Upper lobe of right lung (tissue), 1 donor: ENCODE data around the gene MACROD1. TPM values are rescaled to one million over a fixed set of nuclear protein-coding genes. Genes with fewer than 3 reads are reported as not detected.

Source experiments
- ATAC-seq: fragments of 200-7000 bp; cut with Tn5 transposase; one replicate; pipeline ENCODE4 v1.9.1; 2020; ENCODE audit warnings: mild to moderate bottlenecking, moderate library complexity
- DNase-seq: peaks from one replicate; pipeline ENCODE4 v3.0.0-alpha.2; 2020
- H3K27ac ChIP-seq: fragments of 200-600 bp; one replicate; pipeline ENCODE4 v1.8.0; 2022
- H3K27me3 ChIP-seq: fragments of 200-600 bp; one replicate; pipeline ENCODE4 v1.8.0; 2022; ENCODE audit warnings: mild to moderate bottlenecking
- H3K36me3 ChIP-seq: fragments of 200-600 bp; one replicate; pipeline ENCODE4 v1.8.0; 2022
- H3K4me1 ChIP-seq: fragments of 200-600 bp; one replicate; pipeline ENCODE4 v1.8.0; 2022
- H3K4me3 ChIP-seq: fragments of 200-600 bp; one replicate; pipeline ENCODE4 v1.8.0; 2022; ENCODE audit warnings: mild to moderate bottlenecking
- H3K9me3 ChIP-seq: fragments of 200-600 bp; one replicate; pipeline ENCODE4 v1.8.0; 2022
- CTCF ChIP-seq: fragments of 200-600 bp; IDR thresholded peaks from one replicate; pipeline ENCODE4 v1.8.0; 2022; ENCODE audit warnings: antibody characterized with exemption
- intact Hi-C: fragments of 100-400 bp; cut with DNase I; formaldehyde crosslinking; loops from one replicate; pipeline ENCODE4 v1.11.0; 2022
- total RNA-seq: library from RNA; stranded (reverse); fragmentation: NEBNext Ultra II Directional; extraction: Animal tissue kit (Norgen Biotek cat#: 25700); gene quantifications from one replicate; pipeline ENCODE4 v1.2.1, GENCODE V29; 2021
- donor health status: DM: no; HTN: yes; CAD: no; lungs with severe emphysema.

The MACROD1 gene
- total RNA-seq, 1 donor from 2014 or later = 15.8 TPM

DNA sequence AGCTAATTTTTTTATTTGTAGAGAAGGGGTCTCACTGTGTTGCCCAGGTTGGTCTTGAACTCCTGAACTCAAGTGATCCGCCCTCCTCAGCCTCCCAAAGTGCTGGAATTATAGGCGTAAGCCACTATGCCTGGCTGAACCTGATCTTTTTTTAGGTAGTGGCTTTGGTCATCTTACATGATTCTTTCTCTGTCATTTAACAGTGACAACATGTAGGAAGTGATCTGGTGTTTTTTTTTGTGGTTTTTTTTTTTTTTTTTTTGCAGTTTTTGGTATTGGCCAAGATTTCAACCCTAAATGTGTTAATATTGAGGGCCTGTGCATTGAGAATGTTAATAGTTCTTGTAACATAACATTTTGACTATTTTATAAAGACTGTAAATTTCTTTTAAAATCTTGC lies 32.6 kb upstream of the MACROD1 start:
- no peaks in the 10 kb centered on the region for H3K9me3 ChIP-seq
- no peaks in the 10 kb centered on the region for H3K27me3 ChIP-seq
- DNase-seq (no peak), ATAC-seq (no peak)
- H3K4me3 ChIP-seq = no peak overlapping the region
- H3K36me3 ChIP-seq = peaks cover 100% of the 10 kb centered on the region
- TF ChIP-seq CTCF = no peak
- no peak overlapping the region for H3K27ac ChIP-seq
- no peaks in the 10 kb centered on the region for H3K4me1 ChIP-seq
- intact Hi-C loops = no loop called here

- Histone ChIP-seq H3K27me3 (no peaks in the 10 kb centered on the region), H3K4me3 (no peak overlapping the region), H3K36me3 (peaks cover 93% of the 10 kb centered on the region), H3K27ac (no peak overlapping the region), H3K4me1 (no peaks in the 10 kb centered on the region), H3K9me3 (no peaks in the 10 kb centered on the region)
- ATAC-seq (no peak), DNase-seq (no peak)
- TF ChIP-seq CTCF = no peak
- intact Hi-C loops = no loop called here
These were observed 30.7 kb upstream of the MACROD1 start for GRCh38 chr11:64196626-64197025.

DNA sequence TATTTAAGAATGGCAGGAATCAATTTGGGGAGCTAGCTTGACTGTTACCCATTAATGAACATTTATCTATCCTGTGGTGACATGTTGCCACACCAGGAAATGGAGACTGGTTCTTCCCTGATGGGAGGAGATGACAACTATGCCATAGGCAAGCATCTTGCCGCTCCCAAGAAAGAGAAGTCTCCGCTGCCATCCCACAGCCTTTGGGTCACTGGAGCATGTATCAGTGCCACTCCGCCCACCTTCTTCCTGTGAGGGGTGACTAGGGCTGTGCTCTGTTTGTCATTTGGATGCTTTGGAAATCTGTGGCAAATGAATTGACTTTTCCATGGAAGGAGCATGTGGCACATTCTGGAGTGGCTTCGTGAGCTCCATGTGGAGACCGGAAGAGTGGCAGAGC lies 26.5 kb upstream of the MACROD1 start:
- DNase-seq = no peak
- peak; percentile 92 for ATAC-seq
- Histone ChIP-seq H3K36me3 (peaks cover 62% of the 10 kb centered on the region), H3K27ac (no peak overlapping the region), H3K4me1 (peaks cover 10% of the 10 kb centered on the region), H3K4me3 (no peak overlapping the region), H3K9me3 (no peaks in the 10 kb centered on the region), H3K27me3 (no peaks in the 10 kb centered on the region)
- intact Hi-C loops = no loop called here
- no peak for TF ChIP-seq CTCF

DNA sequence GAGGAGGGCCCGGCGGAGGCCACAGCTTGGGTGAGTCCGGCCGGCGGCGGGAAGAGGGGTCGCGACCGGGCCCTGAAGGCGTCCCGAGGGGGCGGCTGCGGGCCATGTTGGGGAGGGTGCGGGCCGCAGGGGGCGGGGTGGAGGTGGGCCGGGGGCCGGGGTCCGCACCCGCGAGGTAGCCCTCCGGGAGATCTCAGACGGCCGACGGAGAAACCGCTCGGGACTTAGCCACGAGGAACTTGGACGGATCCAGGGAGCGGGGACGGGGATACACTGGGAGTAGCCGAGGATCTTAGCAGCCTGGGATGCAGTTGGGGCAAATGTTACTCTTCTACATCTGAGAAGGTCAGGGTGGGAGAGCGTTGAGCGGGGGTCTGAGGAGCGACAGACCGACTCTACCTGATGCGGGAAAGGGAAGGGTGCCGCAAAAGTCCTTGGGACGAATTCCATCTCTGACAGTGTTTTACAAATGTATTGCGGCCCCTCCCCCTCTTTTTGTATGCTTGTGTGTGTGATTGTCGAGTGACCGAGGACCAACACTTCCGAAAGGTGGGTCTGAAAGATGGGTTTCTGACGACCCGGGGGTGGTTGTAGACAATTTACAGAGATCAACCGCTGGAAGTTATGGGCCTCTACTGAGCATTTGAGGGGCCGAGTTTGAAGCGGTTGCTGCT lies 20.7 kb upstream of the MACROD1 start:
- Histone ChIP-seq H3K9me3 (no peaks in the 10 kb centered on the region), H3K4me3 (no peak overlapping the region), H3K4me1 (peaks cover 34% of the 10 kb centered on the region), H3K36me3 (peaks cover 11% of the 10 kb centered on the region), H3K27me3 (no peaks in the 10 kb centered on the region), H3K27ac (no peak overlapping the region)
- intact Hi-C loops = no loop called here
- DNase-seq = no peak
- no peak for TF ChIP-seq CTCF
- no peak for ATAC-seq

DNA sequence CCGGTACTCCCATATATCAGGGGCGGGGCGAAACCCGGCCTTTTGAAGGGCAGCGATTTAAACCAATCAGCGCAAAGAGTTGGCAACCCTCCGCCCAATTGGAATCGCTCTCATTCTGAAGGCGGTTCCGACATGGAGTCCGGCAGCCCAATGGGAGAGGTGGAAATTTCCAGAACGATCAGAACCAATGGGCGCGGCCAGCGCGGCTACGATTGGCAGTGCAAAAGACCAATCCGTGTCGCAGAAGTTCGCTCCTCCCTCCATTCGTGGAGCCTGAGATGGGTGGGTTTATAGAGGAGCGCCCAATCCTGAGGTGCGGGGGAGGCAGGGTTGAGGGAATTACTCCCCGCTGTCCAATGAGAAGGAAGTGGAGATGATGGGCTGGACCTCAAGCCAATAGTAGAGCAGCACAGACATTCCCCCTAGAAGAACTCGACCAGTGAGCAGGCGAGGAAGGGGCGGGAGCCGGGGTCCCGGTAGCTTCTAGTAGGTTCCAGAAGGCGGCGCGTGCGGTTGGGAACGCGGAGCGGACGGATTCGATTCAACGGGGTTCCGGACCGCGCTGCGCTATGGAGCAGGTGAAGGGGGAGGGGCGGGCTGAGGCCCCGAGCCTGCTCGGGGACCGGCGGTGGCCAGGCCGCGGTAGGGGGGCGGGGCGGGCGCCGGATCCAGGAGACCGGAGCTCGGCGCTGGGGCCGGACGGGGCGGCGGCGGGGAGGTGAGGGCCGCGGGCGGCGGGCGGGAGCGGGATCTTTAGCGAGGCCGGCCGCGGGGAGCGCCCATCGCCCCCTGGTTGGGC lies 20.0 kb upstream of the MACROD1 start, which contains the start of gene STIP1:
TSS of gene STIP1 (plus strand) at position 479 of the 799 bp plus-strand sequence. CDS start at position 570, 91 bp downstream.
- intact Hi-C loops = no loop called here
- Histone ChIP-seq H3K36me3 (peaks cover 11% of the 10 kb centered on the region), H3K27ac (peak within 1 kb of the TSS; percentile 96), H3K27me3 (no peaks in the 10 kb centered on the region), H3K4me1 (peaks cover 41% of the 10 kb centered on the region), H3K4me3 (peak within 1 kb of the TSS; percentile 90), H3K9me3 (no peaks in the 10 kb centered on the region)
- peak; percentile 42 for TF ChIP-seq CTCF
- ATAC-seq = peak; percentile 93
- peak; percentile 99 for DNase-seq
